HEK293 (cell line): Measurements from ENCODE around the gene FSTL5.
"Not testable (repeated sequence)": the region's sequence is repeated elsewhere in the genome, so short reads cannot be mapped to it uniquely, and the experiment has no call there.

ENCODE experiments used
- CTCF ChIA-PET: fragments of 350-600 bp; formaldehyde crosslinking; extraction: SDS; loops from one replicate; lab custom pipeline; 2021; ENCODE audit warnings: antibody characterized with exemption; lab: Yijun Ruan, JAX
- POLR2A ChIA-PET: fragments of 300-600 bp; formaldehyde crosslinking; extraction: SDS; loops from one replicate; lab custom pipeline; 2020; ENCODE audit warnings: antibody characterized with exemption, inconsistent platforms; lab: Yijun Ruan, JAX
- H3K27ac ChIP-seq: fragments of 200-500 bp; sonication (Bioruptor generic); 2 replicates; pipeline ENCODE4 v1.5.1; 2014; ENCODE audit warnings: low read depth, low read length, control low read depth, inconsistent platforms; ENCODE audit errors: extremely low read depth
- H3K36me3 ChIP-seq, 2 experiments: fragments of 200-500 bp in 1 of 2; sonication (Bioruptor generic) in 1 of 2; 1 replicate in 1 of 2; 2 replicates in 1 of 2; pipeline ENCODE4 v1.5.1; 2014 to 2017; ENCODE audit warnings: inconsistent platforms in 2 of 2, low read length in 2 of 2; ENCODE audit not compliant: control insufficient read depth in 2 of 2, insufficient read depth in 1 of 2
- H3K4me1 ChIP-seq: fragments of 200-500 bp; sonication (Bioruptor generic); 2 replicates; pipeline ENCODE4 v1.5.1; 2014; ENCODE audit warnings: mild to moderate bottlenecking, low read length, inconsistent platforms; ENCODE audit not compliant: control insufficient read depth, insufficient read depth
- H3K4me3 ChIP-seq: 2 replicates; pipeline ENCODE4 v1.5.1; 2011; ENCODE audit warnings: low read depth, mild to moderate bottlenecking, control low read depth, low read length, moderate library complexity
- H3K9me3 ChIP-seq: fragments of 200-500 bp; sonication (Bioruptor generic); 2 replicates; pipeline ENCODE4 v1.5.1; 2014; ENCODE audit warnings: low read depth, low read length, inconsistent platforms; ENCODE audit not compliant: control insufficient read depth, insufficient read depth
- BCL11A ChIP-seq: fragments of 450-650 bp; formaldehyde crosslinking; IDR thresholded peaks from 2 replicates; pipeline ENCODE4 v1.5.1; 2016; ENCODE audit warnings: low read depth, missing biosample characterization, missing genetic modification characterization
- HOXC10 ChIP-seq: sonication (generic); formaldehyde crosslinking; IDR thresholded peaks from 2 replicates; pipeline ENCODE4 v1.8.1; 2023; ENCODE audit warnings: mild to moderate bottlenecking, missing genetic modification reagents
- KLF16 ChIP-seq: fragments of 450-650 bp; formaldehyde crosslinking; IDR thresholded peaks from 2 replicates; pipeline ENCODE4 v1.5.1; 2017; ENCODE audit warnings: missing biosample characterization, missing genetic modification characterization
- RBAK ChIP-seq: fragments of 450-650 bp; formaldehyde crosslinking; IDR thresholded peaks from 2 replicates; pipeline ENCODE4 v1.5.1; 2016; ENCODE audit warnings: missing biosample characterization, missing genetic modification characterization
- WT1 ChIP-seq: fragments of 450-650 bp; formaldehyde crosslinking; IDR thresholded peaks from 2 replicates; pipeline ENCODE4 v1.5.1; 2016; ENCODE audit warnings: missing biosample characterization, missing genetic modification characterization
- YY1 ChIP-seq: fragments of 450-650 bp; formaldehyde crosslinking; IDR thresholded peaks from 2 replicates; pipeline ENCODE4 v1.5.1; 2018; ENCODE audit warnings: missing biosample characterization, missing genetic modification characterization
- ZBTB17 ChIP-seq: fragments of 450-650 bp; formaldehyde crosslinking; IDR thresholded peaks from 2 replicates; pipeline ENCODE4 v1.5.1; 2016; ENCODE audit warnings: missing biosample characterization, missing genetic modification characterization
- ZNF132 ChIP-seq: fragments of 450-650 bp; formaldehyde crosslinking; IDR thresholded peaks from 2 replicates; pipeline ENCODE4 v1.5.1; 2017; ENCODE audit warnings: missing biosample characterization, missing genetic modification characterization, borderline replicate concordance
- ZNF16 ChIP-seq: fragments of 450-650 bp; formaldehyde crosslinking; IDR thresholded peaks from 2 replicates; pipeline ENCODE4 v1.5.1; 2016; ENCODE audit warnings: low read depth, missing biosample characterization, missing genetic modification characterization
- ZNF169 ChIP-seq: fragments of 450-650 bp; formaldehyde crosslinking; IDR thresholded peaks from 2 replicates; pipeline ENCODE4 v1.5.1; 2016; ENCODE audit warnings: missing biosample characterization, missing genetic modification characterization
- ZNF184 ChIP-seq: fragments of 450-650 bp; IDR thresholded peaks from 2 replicates; pipeline ENCODE4 v1.5.1; 2018; ENCODE audit warnings: missing biosample characterization, mild to moderate bottlenecking, missing genetic modification characterization
- ZNF248 ChIP-seq: fragments of 450-650 bp; formaldehyde crosslinking; IDR thresholded peaks from 2 replicates; pipeline ENCODE4 v1.5.1; 2017; ENCODE audit warnings: missing biosample characterization, missing genetic modification characterization
- ZNF302 ChIP-seq: fragments of 450-650 bp; formaldehyde crosslinking; IDR thresholded peaks from 2 replicates; pipeline ENCODE4 v1.5.1; 2016; ENCODE audit warnings: missing biosample characterization, missing genetic modification characterization, low read depth
- ZNF335 ChIP-seq: fragments of 450-650 bp; formaldehyde crosslinking; conservative IDR thresholded peaks from 2 replicates; pipeline ENCODE4 v1.5.1; 2016; ENCODE audit warnings: missing biosample characterization, missing genetic modification characterization
- ZNF529 ChIP-seq: fragments of 450-650 bp; formaldehyde crosslinking; IDR thresholded peaks from 2 replicates; pipeline ENCODE4 v1.5.1; 2017; ENCODE audit warnings: missing genetic modification characterization, missing biosample characterization; ENCODE audit not compliant: insufficient replicate concordance
- ZNF596 ChIP-seq: fragments of 450-650 bp; IDR thresholded peaks from 2 replicates; pipeline ENCODE4 v1.5.0; 2018; ENCODE audit warnings: missing biosample characterization, mild to moderate bottlenecking, missing genetic modification characterization, moderate library complexity
- TF ChIP-seq, protein P1 (sequence below): fragments of 450-650 bp; formaldehyde crosslinking; IDR thresholded peaks from 2 replicates; pipeline ENCODE4 v1.5.1; 2016; ENCODE audit warnings: missing biosample characterization, missing genetic modification characterization, low read depth
- TF ChIP-seq, protein P2 (sequence below): fragments of 450-650 bp; formaldehyde crosslinking; IDR thresholded peaks from 2 replicates; pipeline ENCODE4 v1.5.1; 2016; ENCODE audit warnings: missing biosample characterization, missing genetic modification characterization
- TF ChIP-seq, protein P3 (sequence below): fragments of 450-650 bp; formaldehyde crosslinking; optimal IDR thresholded peaks from 2 replicates; pipeline ENCODE3; 2016; ENCODE audit warnings: missing biosample characterization, mild to moderate bottlenecking, missing genetic modification characterization
- TF ChIP-seq, protein P4 (sequence below): fragments of 450-650 bp; formaldehyde crosslinking; IDR thresholded peaks from 2 replicates; pipeline ENCODE4 v1.5.1; 2016; ENCODE audit warnings: missing biosample characterization, missing genetic modification characterization

The FSTL5 gene

DNA sequence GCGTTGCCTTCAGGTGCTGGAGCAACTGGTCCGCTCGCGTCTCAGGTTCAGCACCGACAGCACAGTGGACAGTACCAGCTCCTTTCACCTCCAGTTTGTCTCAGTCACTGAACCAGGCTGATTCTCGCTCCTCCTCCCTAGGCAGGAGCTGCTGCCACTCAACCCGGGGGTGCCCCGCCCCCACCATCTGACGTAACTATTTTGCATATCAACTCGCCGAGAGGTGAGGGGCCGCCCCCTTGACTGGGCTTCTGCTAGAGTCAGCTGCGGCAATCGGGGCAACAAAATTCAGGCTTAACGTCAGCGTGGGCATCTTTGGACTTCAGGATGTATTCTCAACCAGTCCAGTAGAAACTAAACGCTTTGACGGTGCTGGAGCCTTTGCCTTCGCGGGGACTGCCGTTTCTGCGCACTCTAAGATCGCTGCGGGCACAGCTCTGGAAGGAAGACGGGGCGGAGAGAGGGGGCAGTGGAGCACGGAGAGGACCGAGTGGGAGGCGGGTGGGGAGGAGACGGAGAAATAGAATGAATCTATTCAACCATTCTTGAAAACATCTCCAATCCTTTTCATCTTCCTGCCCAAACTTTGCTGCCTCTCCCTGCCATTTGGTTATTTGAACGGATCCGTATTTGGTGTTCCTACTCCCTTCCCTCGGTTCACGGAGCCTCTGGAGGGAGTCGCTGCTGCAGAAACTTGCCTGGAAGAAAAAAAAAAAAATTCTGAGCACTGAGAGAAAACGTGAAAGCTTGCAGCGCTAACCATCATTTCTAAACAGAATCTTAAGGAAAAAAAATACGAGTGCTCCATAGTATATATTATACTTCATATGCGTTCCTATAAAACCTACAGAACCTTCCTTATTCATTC, at the start of gene FSTL5:
FSTL5 (minus strand) TSS at position 109 of the 868 bp plus-strand sequence. CDS start 52,604 bp downstream, outside the sequence.
- no peaks in the 10 kb centered on the region for H3K36me3 ChIP-seq
- ChIA-PET CTCF (interaction anchor here (1.0 kb wide), 1 partner anchor 9 kb away, joined by 3 read pairs; no protein-coding TSS in a partner anchor), POLR2A (no interaction called here)
- TF ChIP-seq ZNF132 (tag by site-specific recombination) (no peak), ZNF335 (peak; percentile 73), ZBTB17 (tag by site-specific recombination) (peak; percentile 51; the same call in 1 of the 2 replicates)
- TF ChIP-seq, protein P1, sequence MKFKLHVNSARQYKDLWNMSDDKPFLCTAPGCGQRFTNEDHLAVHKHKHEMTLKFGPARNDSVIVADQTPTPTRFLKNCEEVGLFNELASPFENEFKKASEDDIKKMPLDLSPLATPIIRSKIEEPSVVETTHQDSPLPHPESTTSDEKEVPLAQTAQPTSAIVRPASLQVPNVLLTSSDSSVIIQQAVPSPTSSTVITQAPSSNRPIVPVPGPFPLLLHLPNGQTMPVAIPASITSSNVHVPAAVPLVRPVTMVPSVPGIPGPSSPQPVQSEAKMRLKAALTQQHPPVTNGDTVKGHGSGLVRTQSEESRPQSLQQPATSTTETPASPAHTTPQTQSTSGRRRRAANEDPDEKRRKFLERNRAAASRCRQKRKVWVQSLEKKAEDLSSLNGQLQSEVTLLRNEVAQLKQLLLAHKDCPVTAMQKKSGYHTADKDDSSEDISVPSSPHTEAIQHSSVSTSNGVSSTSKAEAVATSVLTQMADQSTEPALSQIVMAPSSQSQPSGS (tag by site-specific recombination) = 0 out of 2 replicates have a peak, but pooled peaks have one; percentile 14
- TF ChIP-seq, protein P2, sequence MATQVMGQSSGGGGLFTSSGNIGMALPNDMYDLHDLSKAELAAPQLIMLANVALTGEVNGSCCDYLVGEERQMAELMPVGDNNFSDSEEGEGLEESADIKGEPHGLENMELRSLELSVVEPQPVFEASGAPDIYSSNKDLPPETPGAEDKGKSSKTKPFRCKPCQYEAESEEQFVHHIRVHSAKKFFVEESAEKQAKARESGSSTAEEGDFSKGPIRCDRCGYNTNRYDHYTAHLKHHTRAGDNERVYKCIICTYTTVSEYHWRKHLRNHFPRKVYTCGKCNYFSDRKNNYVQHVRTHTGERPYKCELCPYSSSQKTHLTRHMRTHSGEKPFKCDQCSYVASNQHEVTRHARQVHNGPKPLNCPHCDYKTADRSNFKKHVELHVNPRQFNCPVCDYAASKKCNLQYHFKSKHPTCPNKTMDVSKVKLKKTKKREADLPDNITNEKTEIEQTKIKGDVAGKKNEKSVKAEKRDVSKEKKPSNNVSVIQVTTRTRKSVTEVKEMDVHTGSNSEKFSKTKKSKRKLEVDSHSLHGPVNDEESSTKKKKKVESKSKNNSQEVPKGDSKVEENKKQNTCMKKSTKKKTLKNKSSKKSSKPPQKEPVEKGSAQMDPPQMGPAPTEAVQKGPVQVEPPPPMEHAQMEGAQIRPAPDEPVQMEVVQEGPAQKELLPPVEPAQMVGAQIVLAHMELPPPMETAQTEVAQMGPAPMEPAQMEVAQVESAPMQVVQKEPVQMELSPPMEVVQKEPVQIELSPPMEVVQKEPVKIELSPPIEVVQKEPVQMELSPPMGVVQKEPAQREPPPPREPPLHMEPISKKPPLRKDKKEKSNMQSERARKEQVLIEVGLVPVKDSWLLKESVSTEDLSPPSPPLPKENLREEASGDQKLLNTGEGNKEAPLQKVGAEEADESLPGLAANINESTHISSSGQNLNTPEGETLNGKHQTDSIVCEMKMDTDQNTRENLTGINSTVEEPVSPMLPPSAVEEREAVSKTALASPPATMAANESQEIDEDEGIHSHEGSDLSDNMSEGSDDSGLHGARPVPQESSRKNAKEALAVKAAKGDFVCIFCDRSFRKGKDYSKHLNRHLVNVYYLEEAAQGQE = peak; percentile 92
- TF ChIP-seq, protein P3, sequence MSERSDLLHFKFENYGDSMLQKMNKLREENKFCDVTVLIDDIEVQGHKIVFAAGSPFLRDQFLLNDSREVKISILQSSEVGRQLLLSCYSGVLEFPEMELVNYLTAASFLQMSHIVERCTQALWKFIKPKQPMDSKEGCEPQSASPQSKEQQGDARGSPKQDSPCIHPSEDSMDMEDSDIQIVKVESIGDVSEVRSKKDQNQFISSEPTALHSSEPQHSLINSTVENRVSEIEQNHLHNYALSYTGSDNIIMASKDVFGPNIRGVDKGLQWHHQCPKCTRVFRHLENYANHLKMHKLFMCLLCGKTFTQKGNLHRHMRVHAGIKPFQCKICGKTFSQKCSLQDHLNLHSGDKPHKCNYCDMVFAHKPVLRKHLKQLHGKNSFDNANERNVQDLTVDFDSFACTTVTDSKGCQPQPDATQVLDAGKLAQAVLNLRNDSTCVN (tag by site-specific recombination) = peak; percentile 13
- H3K27ac ChIP-seq = no peak within 1 kb of the TSS
- no peaks in the 10 kb centered on the region for H3K9me3 ChIP-seq
- peak within 1 kb of the TSS; percentile 53 for H3K4me3 ChIP-seq
- H3K4me1 ChIP-seq = no peaks in the 10 kb centered on the region

DNA sequence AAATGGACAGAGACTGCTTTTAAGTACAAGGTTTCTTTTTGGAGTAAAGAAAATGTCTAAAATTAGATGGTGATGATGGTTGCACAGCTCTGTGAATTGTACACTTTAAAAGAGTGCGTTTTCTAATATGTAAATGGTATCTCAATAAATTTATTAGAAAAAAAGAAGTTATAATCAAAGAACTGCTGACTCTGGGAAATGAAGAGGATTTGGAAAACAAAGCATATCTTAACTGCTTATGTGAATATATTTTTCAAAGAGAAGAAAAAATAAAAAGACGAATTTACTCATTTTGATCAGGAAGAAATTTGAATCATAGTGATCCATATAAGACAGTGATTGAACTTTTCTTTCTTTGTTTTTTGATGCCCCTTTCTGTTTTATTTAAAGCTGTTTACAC, 45.9 kb upstream of the FSTL5 start:
- CTCF ChIA-PET = interaction anchor here (1.1 kb wide), 1 partner anchor 8 kb away, joined by 5 read pairs; no protein-coding TSS in a partner anchor
- TF ChIP-seq ZNF169 (no peak), WT1 (tag by site-specific recombination) (no peak), KLF16 (no peak), RBAK (tag by site-specific recombination) (no peak), ZNF596 (tag by site-specific recombination) (no peak), ZNF248 (tag by site-specific recombination) (no peak), BCL11A (tag by site-specific recombination) (no peak), HOXC10 (no peak), ZNF184 (tag by site-specific recombination) (no peak), YY1 (tag by site-specific recombination) (no peak), ZNF529 (tag by site-specific recombination) (no peak), ZNF16 (tag by site-specific recombination) (no peak), ZNF302 (tag by site-specific recombination) (no peak)
- TF ChIP-seq, protein P4, sequence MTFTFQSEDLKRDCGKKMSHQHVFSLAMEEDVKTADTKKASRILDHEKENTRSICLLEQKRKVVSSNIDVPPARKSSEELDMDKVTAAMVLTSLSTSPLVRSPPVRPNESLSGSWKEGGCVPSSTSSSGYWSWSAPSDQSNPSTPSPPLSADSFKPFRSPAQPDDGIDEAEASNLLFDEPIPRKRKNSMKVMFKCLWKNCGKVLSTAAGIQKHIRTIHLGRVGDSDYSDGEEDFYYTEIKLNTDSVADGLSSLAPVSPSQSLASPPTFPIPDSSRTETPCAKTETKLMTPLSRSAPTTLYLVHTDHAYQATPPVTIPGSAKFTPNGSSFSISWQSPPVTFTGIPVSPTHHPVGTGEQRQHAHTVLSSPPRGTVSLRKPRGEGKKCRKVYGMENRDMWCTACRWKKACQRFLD (tag by site-specific recombination) = no peak
- H3K9me3 ChIP-seq = no peaks in the 10 kb centered on the region
- POLR2A ChIA-PET = no interaction called here
- H3K36me3 ChIP-seq = no peaks in the 10 kb centered on the region
- H3K4me3 ChIP-seq = no peak overlapping the region
- no peaks in the 10 kb centered on the region for H3K4me1 ChIP-seq
- no peak overlapping the region for H3K27ac ChIP-seq

DNA sequence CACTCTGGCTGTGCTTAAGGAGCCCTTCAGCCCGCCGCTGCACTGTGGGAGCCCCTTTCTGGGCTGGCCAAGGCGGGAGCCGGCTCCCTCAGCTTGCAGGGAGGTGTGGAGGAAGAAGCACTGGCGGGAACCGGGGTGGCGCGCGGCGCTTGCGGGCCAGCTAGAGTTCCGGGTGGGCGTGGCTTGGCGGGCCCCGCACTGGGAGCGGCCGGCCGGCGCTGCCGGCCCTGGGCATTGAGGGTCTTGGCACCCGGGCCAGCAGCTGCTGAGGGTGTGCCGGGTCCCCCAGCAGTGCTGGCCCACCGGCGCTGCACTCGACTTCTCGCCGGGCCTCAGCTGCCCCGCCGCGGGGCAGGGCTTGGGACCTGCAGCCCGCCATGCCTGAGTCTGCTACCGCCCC, 39.7 kb upstream of the FSTL5 start:
- H3K27ac ChIP-seq, H3K4me1 ChIP-seq, CTCF ChIA-PET, H3K36me3 ChIP-seq, POLR2A ChIA-PET, H3K9me3 ChIP-seq, H3K4me3 ChIP-seq: not testable (repeated sequence)
